GM18519 (cell line): ENCODE results near the gene R3HDM1.
"Not testable (repeated sequence)": the region's sequence is repeated elsewhere in the genome, so short reads cannot be mapped to it uniquely, and the experiment has no call there.

Experiments
- ATAC-seq: cut with Tn5 transposase; IDR thresholded peaks from one replicate; pipeline ENCODE4 v1.9.1; 2021; ENCODE audit warnings: mild to moderate bottlenecking, moderate library complexity; ENCODE audit not compliant: unreplicated experiment, low FRiP score

Gene R3HDM1

GRCh38 chr2:135637456-135638087 is 106.3 kb downstream of the R3HDM1 start:
- ATAC-seq = peak; percentile 62

GRCh38 chr2:135638825-135639224 is 107.5 kb downstream of the R3HDM1 start:
- ATAC-seq = no peak

- no peak for ATAC-seq
These were observed 110.1 kb downstream of the R3HDM1 start for GRCh38 chr2:135641156-135642068.

GRCh38 chr2:135647836-135648579 is 116.7 kb downstream of the R3HDM1 start:
- ATAC-seq = no peak

- ATAC-seq = no peak
These were observed 119.4 kb downstream of the R3HDM1 start for GRCh38 chr2:135650721-135651120.

DNA sequence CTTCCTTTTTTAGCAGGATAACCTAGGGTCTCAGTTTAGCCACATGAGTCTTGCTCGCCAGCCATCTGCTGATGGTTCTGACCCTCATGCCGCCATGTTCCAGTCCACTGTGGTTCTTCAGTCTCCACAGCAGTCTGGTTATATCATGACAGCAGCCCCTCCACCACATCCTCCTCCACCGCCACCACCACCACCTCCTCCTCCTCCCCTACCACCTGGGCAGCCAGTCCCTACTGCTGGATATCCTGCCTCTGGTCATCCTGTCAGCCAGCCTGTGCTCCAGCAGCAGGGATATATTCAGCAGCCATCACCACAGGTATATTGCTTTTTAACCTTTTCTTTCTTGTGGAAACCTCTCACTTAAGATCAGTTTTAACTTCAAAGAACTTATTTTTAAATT is 120.4 kb downstream of the R3HDM1 start:
- ATAC-seq = no peak

- not testable (repeated sequence) for ATAC-seq
These were observed 123.0 kb downstream of the R3HDM1 start for GRCh38 chr2:135654239-135654638.

DNA sequence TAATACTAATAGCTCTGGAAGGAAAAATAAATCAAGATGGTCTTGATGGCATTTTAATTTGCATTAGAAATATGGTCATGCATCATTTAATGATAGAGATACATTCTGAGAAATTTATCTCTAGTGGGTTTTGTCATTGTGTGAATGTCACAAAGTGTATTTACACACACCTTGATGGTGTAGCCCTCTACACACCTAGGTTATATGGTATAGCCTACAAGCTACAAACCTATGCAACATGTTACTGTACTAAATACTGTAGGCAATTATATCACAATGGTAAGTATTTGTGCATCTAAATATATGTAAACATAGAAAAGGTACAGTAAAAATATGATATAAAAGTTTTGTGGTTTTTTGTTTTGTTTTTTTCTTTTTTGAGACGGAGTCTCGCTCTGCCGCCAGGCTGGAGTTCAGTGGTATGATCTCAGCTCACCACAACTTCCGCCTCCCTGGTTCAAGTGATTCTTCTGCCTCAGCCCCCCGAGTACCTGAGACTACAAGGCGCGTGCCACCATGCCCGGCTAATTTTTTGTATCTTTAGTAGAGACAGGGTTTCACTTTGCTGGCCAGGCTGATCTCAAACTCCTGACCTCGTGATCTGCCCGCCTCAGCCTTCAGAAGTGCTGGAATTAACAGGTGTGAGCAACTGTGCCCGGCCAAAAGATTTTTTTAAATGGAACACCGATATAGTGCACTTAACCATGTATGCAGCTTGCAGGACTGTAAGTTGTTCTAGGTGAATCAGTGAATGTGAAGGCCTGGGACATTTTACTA is 126.7 kb downstream of the R3HDM1 start:
- ATAC-seq = no peak

DNA sequence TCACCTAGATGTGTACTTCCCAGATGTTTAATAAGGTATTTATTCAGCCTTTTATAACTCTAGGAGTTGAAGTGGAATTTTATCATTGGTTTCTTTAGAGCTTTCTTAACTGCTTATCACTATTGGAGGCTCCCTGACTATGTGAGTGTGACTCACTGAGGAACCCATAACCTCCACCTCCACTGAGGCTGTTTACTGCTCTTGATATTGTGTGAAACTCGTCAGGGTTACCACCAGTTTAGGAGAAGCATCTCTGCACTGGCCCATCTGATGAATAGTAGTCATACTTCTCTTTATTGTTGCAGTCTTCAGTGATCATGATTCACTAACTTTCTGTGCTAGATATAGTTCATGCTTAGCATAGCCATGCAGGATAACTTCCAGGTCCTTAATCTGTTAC is 130.8 kb downstream of the R3HDM1 start:
- ATAC-seq = no peak

DNA sequence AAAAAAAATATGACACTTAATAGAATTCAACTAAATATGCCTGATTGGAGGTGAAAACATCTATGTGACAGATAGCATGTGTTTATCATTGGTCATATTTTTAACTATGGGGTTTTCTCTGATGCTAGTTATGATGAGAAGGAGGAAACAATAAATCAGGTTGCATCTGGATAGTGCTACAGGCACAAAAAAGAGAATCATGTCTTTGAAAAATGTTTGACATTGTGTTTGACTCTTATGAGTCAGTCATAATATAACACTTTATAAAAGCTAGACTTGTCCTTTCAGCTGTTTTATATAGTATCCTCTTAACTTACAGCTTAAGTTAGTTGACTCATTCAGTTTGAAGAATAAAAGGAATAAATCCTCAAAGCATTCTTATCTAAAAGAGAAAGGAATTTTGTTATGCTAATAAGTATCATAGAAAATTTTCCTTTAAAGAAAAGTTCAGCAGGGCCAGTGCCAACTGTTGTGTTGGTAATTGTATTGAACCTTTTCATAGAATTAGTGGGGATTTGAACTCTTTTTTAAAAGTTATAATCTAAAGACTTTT is 131.9 kb downstream of the R3HDM1 start:
- no peak for ATAC-seq

GRCh38 chr2:135664623-135665068 is 133.4 kb downstream of the R3HDM1 start:
- ATAC-seq = peak; percentile 65

DNA sequence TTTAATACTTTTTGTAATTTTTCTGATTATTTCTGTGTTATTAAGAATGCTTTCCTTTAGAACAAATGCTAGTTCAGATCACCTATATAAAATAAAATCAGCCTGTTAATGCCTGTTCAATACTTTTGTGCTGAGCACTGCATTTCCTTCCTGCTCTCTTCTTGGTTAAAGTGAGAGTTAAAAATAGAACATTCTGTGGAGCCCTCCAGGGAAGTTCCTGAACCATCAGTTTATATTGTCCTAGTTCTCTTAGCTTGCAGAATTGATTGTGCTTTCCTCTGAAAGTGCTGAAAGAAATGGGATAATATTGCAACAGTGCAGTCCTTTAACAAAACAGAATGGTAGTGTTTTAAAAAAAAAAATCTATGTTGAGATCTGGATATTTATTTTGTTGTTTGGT is 135.8 kb downstream of the R3HDM1 start:
- ATAC-seq = no peak

GRCh38 chr2:135674453-135674852 is 143.2 kb downstream of the R3HDM1 start:
- no peak for ATAC-seq

DNA sequence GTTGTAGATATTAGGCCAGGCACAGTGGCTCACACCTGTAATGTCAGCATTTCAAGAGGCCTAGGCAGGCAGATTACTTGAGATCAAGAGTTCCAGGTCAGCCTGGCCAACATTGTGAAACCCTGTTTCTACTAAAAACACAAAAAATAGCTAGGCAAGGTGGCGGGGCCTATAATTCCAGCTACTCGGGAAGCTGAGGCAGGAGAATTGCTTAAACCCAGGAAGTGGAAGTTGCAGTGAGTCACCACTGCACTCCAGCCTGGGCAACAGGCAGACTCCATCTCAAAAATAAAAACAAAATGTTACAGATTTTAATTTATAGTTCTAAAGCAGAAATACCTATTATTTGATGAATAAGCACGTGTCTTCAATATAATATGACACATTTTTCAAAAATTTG is 144.7 kb downstream of the R3HDM1 start:
- no peak for ATAC-seq

DNA sequence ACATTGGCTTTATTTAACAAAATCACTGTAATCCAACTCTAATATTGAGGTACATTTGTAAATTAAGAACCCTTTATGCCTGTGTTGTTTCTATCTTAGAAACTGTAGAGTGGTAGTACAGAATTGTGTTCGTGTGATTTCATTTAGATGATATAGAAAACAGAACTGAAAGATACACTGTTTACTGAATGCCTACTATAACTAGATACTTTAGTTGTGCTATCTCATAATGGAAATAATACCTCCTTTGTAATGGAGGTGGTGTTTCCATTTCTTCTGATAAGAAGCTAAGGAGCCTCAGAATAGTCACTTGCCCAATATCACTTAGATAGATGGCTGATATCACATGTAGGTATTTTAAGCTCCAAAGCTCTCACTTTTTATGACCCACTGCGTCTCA is 147.8 kb downstream of the R3HDM1 start:
- ATAC-seq = no peak

GRCh38 chr2:135685361-135685760 is 154.1 kb downstream of the R3HDM1 start:
- ATAC-seq = no peak

DNA sequence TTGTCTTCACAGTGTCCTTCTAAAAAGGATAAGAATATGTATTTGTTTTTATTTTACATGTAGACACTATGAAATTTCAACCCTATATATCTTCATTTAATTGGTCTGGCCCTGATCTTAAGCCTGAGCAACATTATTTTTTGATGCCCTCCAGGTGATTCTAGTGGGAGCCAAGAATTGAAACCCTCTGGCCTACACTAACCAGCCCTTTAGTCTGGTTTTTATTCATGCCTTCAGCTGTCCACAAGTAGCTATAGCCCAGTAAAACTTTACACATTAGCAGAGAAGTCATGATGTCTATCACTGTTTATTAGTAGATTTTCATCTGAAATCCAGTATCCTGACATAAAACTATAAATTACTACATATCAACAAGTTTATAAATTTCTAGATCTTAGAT is 157.7 kb downstream of the R3HDM1 start:
- ATAC-seq = no peak

- ATAC-seq = no peak
These were observed 158.4 kb downstream of the R3HDM1 start for GRCh38 chr2:135689679-135690078.

- no peak for ATAC-seq
These were observed 163.4 kb downstream of the R3HDM1 start for GRCh38 chr2:135694711-135695110.

DNA sequence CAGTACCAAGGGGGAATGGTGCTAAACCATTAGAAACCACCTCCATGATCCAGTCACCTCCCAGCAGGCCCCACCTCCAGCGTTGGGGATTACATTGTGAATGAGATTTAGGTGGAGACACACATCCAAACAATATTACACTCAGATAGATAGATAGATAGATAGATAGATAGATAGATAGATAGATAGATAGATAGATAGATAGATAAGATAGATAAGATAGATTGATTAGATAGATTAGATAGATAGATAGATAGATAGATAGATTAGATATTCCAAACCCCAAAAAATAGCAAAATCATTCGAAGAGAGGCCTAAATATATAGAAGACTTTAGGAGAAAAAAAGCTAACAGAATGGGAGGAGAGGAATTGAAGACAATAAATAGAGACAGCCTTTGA is 167.6 kb downstream of the R3HDM1 start:
- ATAC-seq = no peak
